Measurements from ENCODE around the gene SAV1.

GRCh38 chr14:50608302-50608851 is 59.7 kb downstream of the SAV1 start:
- no peak for TF ChIP-seq ZBTB4 (CRISPR knock-in tag; IDR thresholded peaks at IDR 0.05)
- no peak for TF ChIP-seq CTCF (IDR thresholded peaks at IDR 0.05 in 2 of 3, conservative IDR thresholded peaks at IDR 0.05 in 1 of 3; ENCODE audit: control insufficient read depth in 2 of 3, extremely low read depth in 1 of 3, insufficient read depth in 1 of 3, low read depth in 3 of 3, low read length in 3 of 3)

Measured in GM12878 (cell line).